HG02571 (cell line): Measurements from ENCODE around the gene BAIAP2L1.

ENCODE experiments used
- ATAC-seq: cut with Tn5 transposase; IDR thresholded peaks from one replicate; pipeline ENCODE4 v1.9.1; 2021; ENCODE audit warnings: mild to moderate bottlenecking, moderate library complexity; ENCODE audit not compliant: unreplicated experiment

BAIAP2L1 gene

GRCh38 chr7:98296833-98297232, 104.1 kb downstream of the BAIAP2L1 start:
- ATAC-seq: no peak

DNA sequence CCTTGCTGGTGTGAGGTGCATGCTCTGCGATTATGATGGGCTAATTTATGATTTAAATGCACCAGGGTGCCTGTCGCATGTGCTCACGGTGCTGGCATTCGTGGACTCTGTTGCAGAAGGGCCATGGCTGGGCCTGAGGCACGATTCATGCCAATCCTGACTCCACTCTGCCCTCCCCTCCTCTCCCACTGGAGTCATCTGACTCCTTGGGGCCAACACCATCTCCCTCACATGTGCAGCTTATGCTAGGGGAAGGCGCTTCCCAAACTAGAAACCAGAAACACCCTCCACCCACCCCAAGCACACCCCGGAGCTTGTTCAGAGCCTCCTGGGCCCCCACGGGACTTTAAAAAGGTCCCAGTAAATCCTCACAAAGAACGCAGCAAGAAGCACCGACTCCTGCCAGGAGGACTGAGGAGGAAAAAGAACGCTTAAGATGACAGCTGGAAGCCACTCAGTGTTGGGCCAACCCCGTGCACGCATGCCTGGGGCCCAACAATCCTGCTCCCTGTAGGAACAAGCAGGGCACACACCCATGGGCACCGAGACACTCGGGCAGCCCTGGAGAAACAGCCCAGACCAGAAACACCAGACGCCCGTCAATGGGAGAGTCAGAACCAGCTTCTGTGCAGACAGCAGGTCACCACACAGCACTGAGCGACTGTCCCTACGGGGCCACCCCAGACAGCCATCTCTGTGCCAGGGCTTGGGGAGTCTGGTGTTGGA, 105.3 kb downstream of the BAIAP2L1 start:
- ATAC-seq: no peak

GRCh38 chr7:98294798-98295382, 106.0 kb downstream of the BAIAP2L1 start:
- no peak for ATAC-seq

GRCh38 chr7:98294326-98294725, 106.6 kb downstream of the BAIAP2L1 start:
- ATAC-seq: no peak

DNA sequence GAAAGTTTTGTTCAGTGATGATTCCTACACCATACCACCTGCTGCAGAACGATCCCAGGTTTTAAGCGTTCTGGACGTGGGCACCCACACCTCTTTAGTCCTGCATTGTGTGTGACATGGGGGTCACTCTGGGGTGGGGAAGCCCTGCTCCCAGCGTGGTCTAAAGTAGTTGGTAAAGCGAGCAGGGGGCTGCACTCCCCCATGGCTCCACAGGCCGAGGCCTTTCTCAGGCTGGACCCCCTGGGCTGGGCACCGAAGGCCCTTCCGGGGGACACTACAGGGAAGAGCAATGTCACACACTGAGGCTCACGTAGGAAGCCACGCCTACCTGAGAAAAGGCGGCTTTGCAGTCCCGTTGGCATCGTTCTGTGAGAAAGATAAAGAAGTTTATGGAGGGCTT, 107.1 kb downstream of the BAIAP2L1 start:
- no peak for ATAC-seq

GRCh38 chr7:98293265-98293664, 107.6 kb downstream of the BAIAP2L1 start:
- no peak for ATAC-seq

DNA sequence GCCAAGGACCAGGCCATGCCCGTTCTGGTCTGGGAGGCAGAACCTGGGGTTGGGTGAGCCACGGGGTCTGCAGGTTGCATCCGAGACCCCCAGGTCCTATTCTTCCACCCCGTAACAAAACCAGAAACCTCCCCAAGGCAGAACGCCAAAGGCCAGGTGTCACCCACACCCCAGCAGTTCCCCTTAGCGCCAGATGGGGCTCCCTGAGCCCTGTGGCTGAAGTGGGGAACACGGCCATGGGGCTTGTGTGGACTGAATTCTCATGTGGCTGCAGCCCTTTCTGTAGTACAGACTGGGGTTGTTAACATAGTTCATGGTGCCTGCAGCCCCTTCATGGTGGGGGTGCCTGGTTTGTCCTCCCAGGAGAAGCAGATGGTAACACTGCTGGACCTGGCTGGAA, 109.2 kb downstream of the BAIAP2L1 start:
- no peak for ATAC-seq

- no peak for ATAC-seq
Measured at GRCh38 chr7:98289333-98289875, 111.5 kb downstream of the BAIAP2L1 start.

GRCh38 chr7:98288064-98288823, 112.6 kb downstream of the BAIAP2L1 start:
- no peak for ATAC-seq

DNA sequence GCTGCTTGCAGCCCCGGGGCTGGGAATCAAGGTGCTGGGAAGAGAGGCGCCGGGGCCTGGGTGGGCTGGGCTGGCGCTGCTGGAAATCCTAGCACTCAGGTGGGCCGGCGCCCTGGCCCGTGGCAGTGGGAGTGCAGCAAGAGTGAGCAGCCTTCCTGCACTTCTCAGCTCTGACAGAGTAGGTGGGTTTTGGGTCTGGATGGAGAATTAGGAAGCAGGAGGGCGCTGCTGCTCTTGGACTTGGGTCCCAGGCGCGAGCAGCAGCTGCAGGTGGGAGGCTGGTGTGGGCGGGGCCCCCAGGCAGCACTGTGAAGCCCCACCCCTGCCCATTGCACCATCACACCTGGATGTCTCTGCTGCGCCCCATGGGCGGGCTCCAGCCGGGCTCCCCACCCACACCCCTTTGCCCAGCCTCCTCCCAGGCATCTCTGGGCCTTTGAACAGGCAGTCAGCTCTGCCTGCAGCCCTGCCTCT, 113.4 kb downstream of the BAIAP2L1 start:
- no peak for ATAC-seq

- no peak for ATAC-seq
Measured at GRCh38 chr7:98286701-98287485, 114.0 kb downstream of the BAIAP2L1 start.

GRCh38 chr7:98286093-98286539, 114.8 kb downstream of the BAIAP2L1 start:
- ATAC-seq: no peak

- ATAC-seq: no peak
Measured at GRCh38 chr7:98285157-98286092, 115.5 kb downstream of the BAIAP2L1 start.

- no peak for ATAC-seq
Measured at GRCh38 chr7:98284335-98285036, 116.4 kb downstream of the BAIAP2L1 start.

- no peak for ATAC-seq
Measured at GRCh38 chr7:98283887-98284222, 117.0 kb downstream of the BAIAP2L1 start.

- ATAC-seq: no peak
Measured at GRCh38 chr7:98283127-98283886, 117.6 kb downstream of the BAIAP2L1 start.

DNA sequence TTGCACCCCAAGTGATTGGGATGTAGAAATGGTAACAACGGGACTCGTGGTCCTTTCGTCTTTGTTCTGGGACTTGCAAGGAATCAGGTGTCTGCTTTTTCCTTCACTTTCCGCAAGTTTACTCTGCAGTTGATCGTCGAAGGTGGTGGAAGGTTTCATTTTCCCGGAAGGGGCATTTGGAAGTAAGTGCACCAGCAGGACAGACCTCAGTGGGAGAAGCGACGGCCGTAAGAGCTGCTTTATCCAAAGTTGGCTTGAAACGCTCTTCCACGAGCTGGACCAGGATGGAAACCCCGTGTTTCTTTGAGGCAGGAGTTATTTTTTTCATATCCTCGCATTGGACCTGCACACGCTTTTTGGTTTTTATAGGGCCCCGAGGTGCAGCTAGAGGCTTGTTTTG, 118.2 kb downstream of the BAIAP2L1 start:
- ATAC-seq: no peak
